CD4-positive, alpha-beta T cell treated with Interleukin-6 for 4 hours (primary cell): Measurements from ENCODE around the gene PTPRA.
A peak's percentile ranks its signal among the peaks of the same experiment; 100 is the strongest.
"Not testable (repeated sequence)": the region's sequence is repeated elsewhere in the genome, so short reads cannot be mapped to it uniquely, and the experiment has no call there.

ENCODE experiments used
- DNase-seq: peaks from one replicate; pipeline ENCODE4 v3.0.0-alpha.2; 2020; ENCODE audit warnings: mixed read lengths

The PTPRA gene

GRCh38 chr20:3010985-3011723 is 137.9 kb downstream of the PTPRA start:
- no peak for DNase-seq

GRCh38 chr20:3011752-3012151 is 138.5 kb downstream of the PTPRA start:
- DNase-seq, result no peak

GRCh38 chr20:3013771-3014170 is 140.5 kb downstream of the PTPRA start:
- no peak for DNase-seq

GRCh38 chr20:3014179-3014578 is 140.9 kb downstream of the PTPRA start:
- no peak for DNase-seq

GRCh38 chr20:3014662-3015061 is 141.4 kb downstream of the PTPRA start:
- no peak for DNase-seq

- not testable (repeated sequence) for DNase-seq
Observed at GRCh38 chr20:3015302-3015701, 142.0 kb downstream of the PTPRA start.

GRCh38 chr20:3021327-3021726 is 148.0 kb downstream of the PTPRA start:
- DNase-seq, result no peak

GRCh38 chr20:3021777-3022176 is 148.5 kb downstream of the PTPRA start:
- DNase-seq, result no peak

GRCh38 chr20:3022559-3023490 is 149.5 kb downstream of the PTPRA start:
- not testable (repeated sequence) for DNase-seq

GRCh38 chr20:3027987-3028386 is 154.7 kb downstream of the PTPRA start:
- no peak for DNase-seq

- DNase-seq, result no peak
Observed at GRCh38 chr20:3031524-3032147, 158.4 kb downstream of the PTPRA start.

- DNase-seq, result no peak
Observed at GRCh38 chr20:3032624-3033023, 159.3 kb downstream of the PTPRA start.

- no peak for DNase-seq
Observed at GRCh38 chr20:3037654-3038053, 164.4 kb downstream of the PTPRA start.

GRCh38 chr20:3038454-3038853 is 165.2 kb downstream of the PTPRA start:
- DNase-seq, result no peak

- DNase-seq, result no peak
Observed at GRCh38 chr20:3039426-3039825, 166.1 kb downstream of the PTPRA start.

GRCh38 chr20:3040086-3040485 is 166.8 kb downstream of the PTPRA start:
- DNase-seq, result no peak

GRCh38 chr20:3041854-3042409 is 168.7 kb downstream of the PTPRA start:
- no peak for DNase-seq

- no peak for DNase-seq
Observed at GRCh38 chr20:3042625-3043024, 169.3 kb downstream of the PTPRA start.

GRCh38 chr20:3043322-3043721 is 170.0 kb downstream of the PTPRA start, which contains the start of gene GNRH2:
TSS of gene GNRH2 (plus strand) at chr20:3043622. CDS start at chr20:3044415, 793 bp downstream.
- DNase-seq, result no peak

GRCh38 chr20:3044336-3044965 is 171.2 kb downstream of the PTPRA start:
- no peak for DNase-seq

- DNase-seq, result peak; percentile 61
Observed at GRCh38 chr20:3045042-3045815, 171.9 kb downstream of the PTPRA start.
